Mesenchymal stem cell (in vitro differentiated cells and primary cell): Measurements from ENCODE around the gene RNF130.

Experiments used
- DNase-seq: peaks from one replicate; pipeline ENCODE4 v3.0.0-alpha.2; 2013
- H2AFZ ChIP-seq: one replicate; pipeline ENCODE4 v1.6.1; 2013; ENCODE audit warnings: low read depth, mild to moderate bottlenecking, control low read depth, inconsistent platforms, low read length, moderate library complexity
- H2AK5ac ChIP-seq: 2 replicates; pipeline ENCODE4 v1.6.1; 2013; ENCODE audit warnings: low read length, moderate library complexity, mild to moderate bottlenecking, inconsistent platforms; ENCODE audit not compliant: severe bottlenecking
- H2BK120ac ChIP-seq: one replicate; pipeline ENCODE4 v1.6.1; 2013; ENCODE audit warnings: low read depth, mild to moderate bottlenecking, inconsistent platforms, low read length, moderate library complexity
- H2BK12ac ChIP-seq, 2 experiments: one replicate each; pipeline ENCODE4 v1.6.1; 2013; ENCODE audit warnings: inconsistent platforms in 2 of 2, low read length in 2 of 2, mild to moderate bottlenecking in 2 of 2, moderate library complexity in 2 of 2, control low read depth in 1 of 2
- H2BK15ac ChIP-seq: one replicate; pipeline ENCODE4 v1.6.1; 2013; ENCODE audit warnings: mild to moderate bottlenecking, low read depth, inconsistent platforms; ENCODE audit not compliant: poor library complexity, severe bottlenecking
- H2BK5ac ChIP-seq: 2 replicates; pipeline ENCODE4 v1.6.1; 2013; ENCODE audit warnings: low read depth, mild to moderate bottlenecking, low read length, control low read depth, inconsistent platforms; ENCODE audit not compliant: poor library complexity, severe bottlenecking
- H3K14ac ChIP-seq, 2 experiments: one replicate each; pipeline ENCODE4 v1.6.1; 2013; ENCODE audit warnings: inconsistent platforms in 2 of 2, low read length in 2 of 2, control low read depth in 1 of 2, mild to moderate bottlenecking in 1 of 2, moderate library complexity in 1 of 2
- H3K18ac ChIP-seq, 2 experiments: one replicate each; pipeline ENCODE4 v1.6.1; 2013; ENCODE audit warnings: inconsistent platforms in 2 of 2, low read length in 2 of 2, control low read depth in 1 of 2, low read depth in 1 of 2, mild to moderate bottlenecking in 1 of 2
- H3K23ac ChIP-seq, 2 experiments: one replicate each; pipeline ENCODE4 v1.6.1; 2013; ENCODE audit warnings: inconsistent platforms in 2 of 2, low read length in 2 of 2, mild to moderate bottlenecking in 2 of 2, moderate library complexity in 2 of 2, control low read depth in 1 of 2
- H3K27ac ChIP-seq: 2 replicates; pipeline ENCODE4 v1.5.1; 2013; ENCODE audit warnings: mild to moderate bottlenecking, moderate library complexity, low read length, control low read depth, inconsistent platforms; ENCODE audit not compliant: poor library complexity, severe bottlenecking
- H3K27me3 ChIP-seq, 2 experiments: 2 replicates each; pipeline versions ENCODE4 v1.6.1 to v1.7.0; 2013; ENCODE audit warnings: low read length in 2 of 2, mild to moderate bottlenecking in 2 of 2, moderate library complexity in 2 of 2, control low read depth in 1 of 2, inconsistent platforms in 1 of 2; ENCODE audit not compliant: control insufficient read depth in 1 of 2, insufficient read depth in 1 of 2
- H3K36me3 ChIP-seq, 2 experiments: 2 replicates each; pipeline versions ENCODE4 v1.6.1 to v1.7.0; 2013; ENCODE audit warnings: low read length in 2 of 2, control low read depth in 1 of 2, inconsistent platforms in 1 of 2, low read depth in 1 of 2, mild to moderate bottlenecking in 1 of 2; ENCODE audit not compliant: insufficient read depth in 2 of 2, control insufficient read depth in 1 of 2
- H3K4ac ChIP-seq, 2 experiments: one replicate each; pipeline ENCODE4 v1.6.1; 2013; ENCODE audit warnings: inconsistent platforms in 2 of 2, low read length in 2 of 2, mild to moderate bottlenecking in 2 of 2, moderate library complexity in 2 of 2, control low read depth in 1 of 2, low read depth in 1 of 2
- H3K4me1 ChIP-seq: 2 replicates; pipeline ENCODE4 v1.6.1; 2013; ENCODE audit warnings: low read depth, low read length, control low read depth; ENCODE audit not compliant: control insufficient read depth, insufficient read depth
- H3K4me2 ChIP-seq: 2 replicates; pipeline ENCODE4 v1.6.1; 2013; ENCODE audit warnings: low read length, mild to moderate bottlenecking, inconsistent platforms; ENCODE audit not compliant: poor library complexity, severe bottlenecking
- H3K4me3 ChIP-seq, 2 experiments: 2 replicates each; pipeline versions ENCODE4 v1.5.1 to v1.7.0; 2013; ENCODE audit warnings: low read length in 2 of 2, mild to moderate bottlenecking in 2 of 2, control low read depth in 1 of 2, low read depth in 1 of 2; ENCODE audit not compliant: insufficient read depth in 1 of 2
- H3K79me1 ChIP-seq: replicated peaks from 2 replicates; pipeline ENCODE4 v1.6.1; 2013; ENCODE audit warnings: mild to moderate bottlenecking, control low read depth, low read length, inconsistent platforms; ENCODE audit not compliant: poor library complexity, severe bottlenecking
- H3K9ac ChIP-seq: 2 replicates; pipeline ENCODE4 v1.7.0; 2013; ENCODE audit warnings: mild to moderate bottlenecking, low read length, moderate library complexity
- H3K9me3 ChIP-seq: 2 replicates; pipeline ENCODE4 v1.7.0; 2013; ENCODE audit warnings: mild to moderate bottlenecking, low read length; ENCODE audit not compliant: control insufficient read depth
- H4K8ac ChIP-seq: one replicate; pipeline ENCODE4 v1.6.1; 2013; ENCODE audit warnings: inconsistent platforms, mild to moderate bottlenecking, low read length, moderate library complexity
- H4K91ac ChIP-seq: one replicate; pipeline ENCODE4 v1.6.1; 2013; ENCODE audit warnings: mild to moderate bottlenecking, low read length, inconsistent platforms
- WGBS: methylation state at CpG from one replicate; pipeline ENCODE4 v1.1.7; 2013; ENCODE audit warnings: mixed read lengths; 5-methylcytosine and 5-hydroxymethylcytosine counted together

The RNF130 gene

DNA sequence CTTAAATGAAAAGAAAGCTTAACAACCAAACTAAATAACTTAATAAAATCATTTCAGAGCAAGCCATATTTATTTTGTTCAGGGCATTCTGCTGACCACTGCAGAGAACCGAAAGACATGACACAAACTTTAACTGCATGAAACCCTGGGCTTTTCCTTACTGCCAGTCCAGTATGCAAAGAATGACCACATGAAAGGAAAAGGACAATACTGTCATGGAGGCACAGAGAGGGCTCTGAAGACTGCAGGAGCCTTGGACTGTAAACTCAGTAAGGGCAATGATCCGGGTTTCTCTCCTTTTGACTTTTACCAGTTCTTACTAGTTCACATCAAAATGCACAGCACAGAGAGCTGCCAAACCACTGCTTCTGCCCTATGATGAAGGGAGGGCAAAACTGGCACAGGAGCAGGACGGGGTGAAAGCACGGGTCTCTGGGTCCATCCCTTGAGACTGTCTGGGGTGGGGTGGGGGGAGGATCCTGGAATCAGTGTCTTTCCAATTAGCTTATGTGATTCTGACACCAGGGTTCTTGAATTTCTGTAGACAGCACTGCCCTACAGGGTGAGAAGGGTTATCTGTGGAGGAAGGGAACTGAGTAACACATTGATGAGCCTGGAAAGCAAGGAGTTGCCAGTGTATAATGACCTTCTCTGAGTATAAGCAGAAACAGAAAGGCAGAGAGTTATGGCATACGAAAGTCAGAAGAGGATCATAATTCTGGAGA lies 44.7 kb downstream of the RNF130 start:
- H2AK5ac ChIP-seq: no peak overlapping the region
- H3K14ac ChIP-seq: no peak overlapping the region
- no peak overlapping the region for H4K91ac ChIP-seq
- no peak overlapping the region for H3K4me3 ChIP-seq
- H3K4me1 ChIP-seq: peaks cover 5% of the 10 kb centered on the region
- peaks cover 5 to 7% of the 10 kb centered on the region in 2 experiments for H3K36me3 ChIP-seq
- H3K9me3 ChIP-seq: no peaks in the 10 kb centered on the region
- H2BK120ac ChIP-seq: no peak overlapping the region
- H3K9ac ChIP-seq: no peak overlapping the region
- H4K8ac ChIP-seq: no peak overlapping the region
- no peak overlapping the region for H2BK15ac ChIP-seq
- H3K79me1 ChIP-seq: peaks cover 13% of the 10 kb centered on the region
- no peaks in the 10 kb centered on the region for H3K27me3 ChIP-seq
- no peak overlapping the region for H3K27ac ChIP-seq
- no peak overlapping the region for H2BK5ac ChIP-seq
- H2AFZ ChIP-seq: no peak overlapping the region
- 68% methylated on average over 5 of the region's 5 CpGs for WGBS
- H3K23ac ChIP-seq: no peak overlapping the region
- no peak overlapping the region for H3K18ac ChIP-seq
- H3K4ac ChIP-seq: no peak overlapping the region
- no peak overlapping the region for H2BK12ac ChIP-seq
- peak; percentile 21 for DNase-seq
- H3K4me2 ChIP-seq: no peak overlapping the region

DNA sequence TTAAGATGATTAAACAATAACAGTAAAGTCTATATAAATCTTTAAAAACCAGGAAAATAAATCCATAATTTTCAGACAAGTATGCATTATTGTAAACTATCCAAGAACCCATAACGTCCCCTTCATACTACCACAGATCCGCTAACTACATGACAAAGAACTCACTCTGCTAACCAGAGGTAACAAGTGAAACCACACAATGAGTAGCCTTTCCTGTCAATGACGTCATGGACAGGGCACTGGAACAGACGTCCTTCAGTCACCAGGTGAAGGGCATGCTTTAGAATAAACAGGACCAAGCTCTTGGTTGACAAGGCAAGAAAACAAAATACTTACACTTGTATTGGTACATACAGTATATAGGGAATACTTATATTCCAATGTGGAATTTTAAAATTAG lies 45.2 kb downstream of the RNF130 start:
- no peak overlapping the region for H3K9ac ChIP-seq
- no peak overlapping the region for H2BK5ac ChIP-seq
- H3K79me1 ChIP-seq: peaks cover 16% of the 10 kb centered on the region
- H3K9me3 ChIP-seq: no peaks in the 10 kb centered on the region
- H4K91ac ChIP-seq: no peak overlapping the region
- H3K14ac ChIP-seq: no peak overlapping the region
- no peak overlapping the region for H2BK120ac ChIP-seq
- H3K18ac ChIP-seq: no peak overlapping the region
- H4K8ac ChIP-seq: no peak overlapping the region
- 38% methylated on average over 4 of the region's 4 CpGs for WGBS
- no peak overlapping the region for H2AK5ac ChIP-seq
- no peak overlapping the region for H3K4me2 ChIP-seq
- peak; percentile 66 for DNase-seq
- peaks cover 5% of the 10 kb centered on the region for H3K4me1 ChIP-seq
- no peak overlapping the region for H3K27ac ChIP-seq
- no peak overlapping the region for H2BK12ac ChIP-seq
- H3K27me3 ChIP-seq: no peaks in the 10 kb centered on the region
- no peak overlapping the region for H3K23ac ChIP-seq
- no peak overlapping the region for H2AFZ ChIP-seq
- H2BK15ac ChIP-seq: no peak overlapping the region
- peaks cover 7 to 8% of the 10 kb centered on the region in 2 experiments for H3K36me3 ChIP-seq
- H3K4me3 ChIP-seq: no peak overlapping the region
- H3K4ac ChIP-seq: no peak overlapping the region

DNA sequence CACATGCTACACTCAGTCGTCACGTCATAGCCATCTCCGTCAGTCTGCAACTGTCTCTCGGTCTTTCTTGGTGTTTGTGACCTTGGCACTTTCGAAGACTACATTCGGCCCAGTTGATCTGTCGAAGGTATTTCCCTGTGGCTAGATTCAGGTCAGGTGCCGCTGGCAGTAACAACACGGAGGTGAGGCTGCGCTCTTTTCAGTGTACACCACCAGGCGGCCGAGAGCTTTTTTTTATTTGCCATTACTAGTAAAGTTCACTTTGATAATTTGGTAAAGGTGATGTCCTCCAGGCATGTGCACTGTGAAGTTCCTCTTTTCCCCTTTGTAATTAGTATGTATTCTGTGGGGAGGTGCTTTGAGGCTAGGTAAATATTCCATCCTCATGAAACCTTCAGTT lies 49.7 kb downstream of the RNF130 start:
- no peak overlapping the region for H2AFZ ChIP-seq
- H3K9me3 ChIP-seq: no peaks in the 10 kb centered on the region
- H3K9ac ChIP-seq: no peak overlapping the region
- no peak overlapping the region for H4K91ac ChIP-seq
- no peak overlapping the region for H2BK12ac ChIP-seq
- H2BK15ac ChIP-seq: no peak overlapping the region
- peaks cover 7 to 10% of the 10 kb centered on the region in 2 experiments for H3K36me3 ChIP-seq
- H3K27me3 ChIP-seq: no peaks in the 10 kb centered on the region
- peaks cover 27% of the 10 kb centered on the region for H3K79me1 ChIP-seq
- no peak overlapping the region for H3K4me3 ChIP-seq
- H3K4me1 ChIP-seq: peaks cover 2% of the 10 kb centered on the region
- H2AK5ac ChIP-seq: no peak overlapping the region
- WGBS: 96% methylated on average over 12 of the region's 12 CpGs
- no peak overlapping the region for H2BK120ac ChIP-seq
- H4K8ac ChIP-seq: no peak overlapping the region
- H2BK5ac ChIP-seq: no peak overlapping the region
- no peak overlapping the region for H3K27ac ChIP-seq
- no peak for DNase-seq
- no peak overlapping the region for H3K4me2 ChIP-seq
- H3K14ac ChIP-seq: no peak overlapping the region
- no peak overlapping the region for H3K18ac ChIP-seq
- no peak overlapping the region for H3K23ac ChIP-seq
- no peak overlapping the region for H3K4ac ChIP-seq

DNA sequence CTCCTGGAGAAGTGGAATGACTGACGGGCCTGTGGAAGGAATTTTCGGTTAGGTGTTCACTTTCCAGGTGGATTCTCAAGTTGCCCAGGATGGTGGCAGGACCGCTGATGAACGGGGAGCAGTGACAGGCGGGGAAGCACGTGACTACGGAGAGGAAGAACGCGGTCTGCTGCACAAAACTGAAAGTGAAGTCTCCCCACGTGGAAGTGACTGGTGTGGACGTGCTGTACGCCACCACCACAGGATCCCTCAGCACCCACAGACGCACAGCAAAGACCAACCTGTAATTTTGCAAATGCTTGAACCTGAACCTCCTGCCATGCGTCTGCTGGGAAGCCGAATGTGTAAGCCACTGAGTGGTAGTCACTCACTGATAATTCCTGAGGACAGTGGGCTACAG lies 51.4 kb downstream of the RNF130 start:
- H3K14ac ChIP-seq: no peak overlapping the region
- H3K23ac ChIP-seq: no peak overlapping the region
- H2AFZ ChIP-seq: no peak overlapping the region
- no peak overlapping the region for H3K27ac ChIP-seq
- no peak overlapping the region for H3K4me3 ChIP-seq
- H3K4me2 ChIP-seq: no peak overlapping the region
- WGBS: 96% methylated on average over 14 of the region's 15 CpGs
- peaks cover 7 to 10% of the 10 kb centered on the region in 2 experiments for H3K36me3 ChIP-seq
- no peak overlapping the region for H3K4ac ChIP-seq
- no peak overlapping the region for H2BK12ac ChIP-seq
- no peak overlapping the region for H2BK5ac ChIP-seq
- no peak overlapping the region for H3K18ac ChIP-seq
- H4K8ac ChIP-seq: no peak overlapping the region
- no peak overlapping the region for H2BK120ac ChIP-seq
- H3K9ac ChIP-seq: no peak overlapping the region
- H3K79me1 ChIP-seq: peaks cover 31% of the 10 kb centered on the region
- no peak overlapping the region for H2BK15ac ChIP-seq
- no peak overlapping the region for H4K91ac ChIP-seq
- H3K9me3 ChIP-seq: no peaks in the 10 kb centered on the region
- H2AK5ac ChIP-seq: no peak overlapping the region
- H3K27me3 ChIP-seq: no peaks in the 10 kb centered on the region
- H3K4me1 ChIP-seq: no peaks in the 10 kb centered on the region
- no peak for DNase-seq
